ENCODE results near the gene HEMGN. TPM values are rescaled to one million over a fixed set of nuclear protein-coding genes. Genes with fewer than 3 reads are reported as not detected.

The HEMGN gene
- total and polyA plus RNA-seq, 2 of the 8 experiments (the other 6 are each of a cell fraction or from before 2014, with no cell fraction given), result not detected

- TF ChIP-seq KDM4A (IDR thresholded peaks at IDR 0.05; ENCODE audit: low read depth, low read length, severe bottlenecking), result no peak
- TF ChIP-seq ATF3 (IDR thresholded peaks at IDR 0.05; ENCODE audit: insufficient read depth, low read depth, low read length), result no peak
- no peak for TF ChIP-seq CBX5 (IDR thresholded peaks at IDR 0.05; ENCODE audit: low read depth, low read length)
- no peak for TF ChIP-seq HDAC2 (IDR thresholded peaks at IDR 0.05; ENCODE audit: borderline replicate concordance in 1 of 2, low read depth in 2 of 2, low read length in 2 of 2)
- no peak for TF ChIP-seq CREB1 (IDR thresholded peaks at IDR 0.05)
- no peak for TF ChIP-seq CEBPB (IDR thresholded peaks at IDR 0.05; ENCODE audit: low read depth, low read length)
- no peak for TF ChIP-seq EZH2 (IDR thresholded peaks at IDR 0.05; ENCODE audit: low read depth, low read length, severe bottlenecking)
- peak in 2 of 3 experiments; percentile 64 to 79; a peak in 3 of 4 replicates for TF ChIP-seq CTCF (IDR thresholded peaks at IDR 0.05; ENCODE audit: control extremely low read depth in 1 of 3, insufficient read depth in 1 of 3, low read depth in 1 of 3, low read length in 3 of 3)
- TF ChIP-seq NANOG (IDR thresholded peaks at IDR 0.05; ENCODE audit: insufficient read depth, low read depth, low read length, poor library complexity, severe bottlenecking), result no peak
- no peak for TF ChIP-seq KDM5A (IDR thresholded peaks at IDR 0.05; ENCODE audit: low read length)
Measured at GRCh38 chr9:97900738-97901565, 37.0 kb downstream of the HEMGN start (continued).
